NCI-H510A treated with DMSO at 0.1 percent for 48 hours (cell line): Measurements from ENCODE around the gene ACSF2.
"Not testable (repeated sequence)": the region's sequence is repeated elsewhere in the genome, so short reads cannot be mapped to it uniquely, and the experiment has no call there.

Experiments
- DNase-seq: peaks from one replicate; lab custom pipeline; 2025; lab: John Stamatoyannopoulos, UW

ACSF2 gene

GRCh38 chr17:50425682-50426471 lies at the start of gene ACSF2:
ACSF2 (plus strand) TSS chr17:50426218; CDS start chr17:50426262, 44 bp downstream.
- DNase-seq: peak; percentile 62

GRCh38 chr17:50379351-50380132 lies 46.5 kb upstream of the ACSF2 start:
- DNase-seq: no peak

DNA sequence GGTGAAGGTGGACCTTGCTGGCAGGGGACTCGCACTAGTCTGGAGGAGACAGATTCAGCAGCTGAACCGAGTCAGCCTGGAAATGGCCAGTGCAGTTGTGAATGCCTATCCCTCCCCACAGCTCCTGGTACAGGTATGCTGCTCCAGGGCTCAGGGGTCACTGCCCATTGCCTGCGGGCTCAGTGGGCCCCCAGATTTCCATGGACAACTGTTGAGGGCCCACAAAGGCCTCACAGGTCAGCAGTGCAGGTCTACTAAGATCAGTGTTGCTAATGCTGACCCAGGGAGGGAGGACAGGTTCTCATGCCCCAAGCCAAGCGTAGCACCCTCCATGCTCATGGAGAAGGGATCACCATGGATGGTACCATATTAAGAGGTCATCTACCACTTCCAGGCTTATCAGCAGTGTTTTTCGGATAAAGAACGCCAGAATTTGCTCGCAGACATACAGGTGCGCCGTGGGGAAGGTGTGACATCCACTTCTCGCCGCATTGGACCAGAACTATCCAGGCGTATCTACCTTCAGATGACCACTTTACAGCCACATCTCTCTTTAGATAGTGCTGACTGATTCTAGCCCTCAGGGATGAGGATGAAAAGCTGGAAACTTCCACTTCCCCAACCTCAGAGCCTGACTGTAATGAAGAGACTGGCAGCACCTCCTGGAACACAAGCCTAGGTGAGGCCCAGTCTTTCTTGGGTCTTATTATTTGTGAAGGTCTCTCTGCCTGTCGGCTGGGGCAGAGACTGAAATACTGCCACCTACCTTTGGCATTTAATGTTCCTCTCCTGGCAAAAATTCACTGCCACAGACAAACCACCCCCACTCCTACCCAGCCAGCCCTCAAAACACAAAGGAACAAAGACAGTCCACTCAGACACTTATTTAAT lies 45.4 kb upstream of the ACSF2 start:
- no peak for DNase-seq

- DNase-seq: no peak
Observed at GRCh38 chr17:50381260-50381815, 44.7 kb upstream of the ACSF2 start.

DNA sequence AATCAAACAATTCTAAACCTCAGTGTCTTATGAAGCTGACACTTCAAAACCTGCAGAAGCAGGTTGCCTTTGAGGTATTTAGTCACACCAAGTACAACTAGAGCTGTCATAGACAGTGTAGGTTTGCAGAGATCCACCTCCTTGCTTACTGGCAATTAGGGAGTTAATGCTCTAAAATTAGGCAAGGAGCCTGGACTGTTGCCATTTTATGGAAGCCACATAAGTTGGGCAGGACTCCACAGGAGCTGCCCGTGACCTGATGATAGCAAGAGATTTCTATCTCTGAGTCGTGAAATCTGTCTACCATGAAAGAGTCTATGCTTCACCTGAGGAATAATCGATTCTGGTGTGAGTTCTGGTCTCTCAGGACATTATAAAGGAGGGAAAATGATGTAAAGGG lies 44.1 kb upstream of the ACSF2 start:
- no peak for DNase-seq

DNA sequence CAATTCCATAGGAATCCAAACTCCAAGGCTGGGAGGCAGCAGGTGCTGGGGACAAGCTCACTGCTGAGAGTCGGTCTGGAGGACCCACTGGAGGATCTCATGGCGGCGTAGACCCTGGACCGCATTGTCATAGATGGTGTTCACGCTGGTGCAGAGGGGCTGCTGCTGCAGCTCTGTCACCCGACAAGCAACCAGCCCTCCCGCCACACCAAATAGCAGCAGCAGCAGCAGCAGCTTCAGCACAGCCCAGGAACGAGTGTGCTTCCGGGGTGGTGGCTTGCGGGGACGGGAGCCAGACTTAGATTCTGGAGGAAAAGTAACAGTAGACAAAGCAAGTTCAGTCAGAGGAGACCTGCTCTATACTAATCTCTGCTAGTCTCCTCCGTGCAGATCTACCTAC lies 43.1 kb upstream of the ACSF2 start:
- no peak for DNase-seq

DNA sequence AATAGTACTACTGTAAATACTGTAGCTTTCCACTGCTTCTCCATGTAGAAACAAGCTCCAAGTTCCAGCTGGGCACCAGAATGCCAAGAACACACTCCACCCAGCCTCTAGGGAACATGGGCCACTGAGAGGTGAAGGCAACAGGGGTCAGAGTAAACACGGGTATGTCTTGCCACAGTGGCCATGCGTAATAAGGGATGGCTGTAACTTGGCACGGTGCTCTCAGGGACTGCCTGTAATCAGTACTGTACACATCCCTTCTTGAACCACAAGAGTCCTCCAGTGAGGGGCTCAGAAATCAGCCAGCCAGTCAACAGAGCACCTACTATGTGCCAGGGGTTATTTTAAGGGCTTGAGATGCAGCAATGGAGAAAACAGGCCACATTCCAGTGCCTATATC lies 39.5 kb upstream of the ACSF2 start:
- DNase-seq: no peak

DNA sequence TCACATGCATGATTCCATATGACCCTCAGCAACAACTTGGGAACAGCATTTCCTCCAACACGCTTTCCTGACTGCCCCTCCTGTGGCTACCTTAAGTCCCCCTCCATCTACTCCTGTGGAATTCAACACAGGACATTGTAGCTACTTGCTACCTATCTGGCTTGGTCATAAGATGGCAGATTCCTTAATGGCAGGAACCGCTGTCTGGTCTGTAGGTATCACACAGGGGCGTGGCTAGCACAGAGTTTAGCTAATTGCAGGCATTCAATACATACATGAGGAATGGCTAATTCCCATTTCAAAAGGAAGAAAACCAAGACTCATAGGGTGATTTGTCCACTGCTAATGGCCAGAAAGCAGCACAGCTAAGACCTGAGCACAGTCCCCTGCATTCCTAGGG lies 37.3 kb upstream of the ACSF2 start:
- no peak for DNase-seq

GRCh38 chr17:50389534-50389933 lies 36.5 kb upstream of the ACSF2 start:
- no peak for DNase-seq

DNA sequence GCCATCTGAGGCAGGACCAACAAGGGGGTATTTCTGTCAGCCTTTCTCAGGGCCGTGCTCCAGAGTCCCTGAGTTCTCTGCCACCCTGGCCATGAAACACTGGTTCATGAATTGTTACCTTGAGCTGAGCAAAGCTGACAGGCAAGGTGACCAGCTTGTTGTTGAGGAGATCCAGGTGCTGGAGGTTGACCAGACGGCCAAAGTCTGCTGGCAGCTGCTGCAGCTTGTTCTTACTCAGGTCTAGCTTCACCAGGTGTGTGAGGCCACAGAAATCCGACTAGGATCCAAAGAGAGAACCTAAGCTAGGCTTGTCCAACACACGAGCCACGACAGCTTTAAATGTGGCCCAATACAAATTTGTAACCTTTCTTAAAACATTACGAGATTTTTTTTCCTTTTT lies 33.4 kb upstream of the ACSF2 start:
- DNase-seq: no peak

GRCh38 chr17:50393700-50394099 lies 32.3 kb upstream of the ACSF2 start:
- no peak for DNase-seq

- DNase-seq: no peak
Observed at GRCh38 chr17:50394711-50395110, 31.3 kb upstream of the ACSF2 start.

DNA sequence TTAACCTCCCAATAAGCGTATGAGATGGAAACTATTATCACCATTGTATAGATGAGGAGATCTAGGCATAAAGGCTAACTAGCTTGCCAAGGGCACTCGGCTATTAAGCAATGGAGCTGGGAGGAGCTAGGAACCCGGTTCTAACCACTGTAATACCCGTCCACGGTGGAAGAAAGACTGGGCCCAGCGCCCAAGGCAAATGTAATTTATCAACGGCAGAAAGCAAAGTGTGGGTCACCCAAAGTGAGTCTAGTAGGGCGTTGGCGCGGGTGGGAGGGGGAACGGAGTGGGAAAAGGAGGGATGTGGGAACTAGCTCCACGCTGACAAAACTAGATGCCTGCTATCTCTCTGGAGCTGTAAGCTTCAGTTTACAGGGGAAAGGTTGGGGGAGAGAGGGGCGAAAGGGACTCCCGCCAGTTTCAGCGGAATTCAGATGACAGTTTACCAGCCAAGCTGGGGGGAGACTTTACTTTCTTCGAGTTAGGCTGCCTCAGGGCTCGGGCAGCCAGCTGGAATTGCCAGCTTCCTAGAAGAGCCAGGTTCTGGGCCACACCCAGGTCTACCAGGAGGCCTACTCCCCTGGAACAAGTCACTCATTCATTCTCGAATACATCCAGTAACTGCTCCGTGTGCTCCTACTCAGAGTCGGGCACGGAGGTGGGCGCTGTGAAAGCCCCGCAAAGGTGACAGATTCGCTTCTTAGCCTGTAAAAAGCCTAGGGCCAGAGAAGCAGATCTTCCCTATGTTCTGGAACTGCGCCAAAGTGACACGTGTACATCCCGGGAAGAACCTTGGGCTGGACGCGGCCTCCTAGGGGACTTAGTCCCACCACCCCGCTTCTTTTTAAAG lies 29.5 kb upstream of the ACSF2 start:
- DNase-seq: peak; percentile 69

- peak; percentile 81 for DNase-seq
Observed at GRCh38 chr17:50397111-50397918, 28.7 kb upstream of the ACSF2 start, which contains the start of gene LRRC59. LRRC59 (minus strand) TSS chr17:50397523; CDS start chr17:50397317, 206 bp downstream.

DNA sequence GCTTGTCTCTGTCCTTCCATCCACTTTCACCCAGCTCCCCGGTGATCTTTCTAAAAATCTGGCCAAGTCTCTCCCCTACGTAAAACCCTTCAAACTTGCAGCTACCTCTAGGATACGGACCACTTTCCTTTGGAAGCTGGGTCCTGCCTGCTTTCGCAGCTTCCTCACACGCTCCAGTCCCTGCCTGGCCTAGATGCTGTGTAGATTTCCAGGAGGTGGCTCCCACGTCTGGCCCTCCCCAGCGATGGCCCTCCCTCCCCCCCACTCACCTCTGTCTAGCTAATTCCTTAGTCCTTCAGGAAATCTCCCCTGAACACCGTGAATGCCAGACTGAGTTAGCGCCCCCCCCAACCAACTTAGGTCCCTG lies 28.1 kb upstream of the ACSF2 start:
- DNase-seq: no peak

- DNase-seq: not testable (repeated sequence)
Observed at GRCh38 chr17:50398672-50399071, 27.3 kb upstream of the ACSF2 start.

DNA sequence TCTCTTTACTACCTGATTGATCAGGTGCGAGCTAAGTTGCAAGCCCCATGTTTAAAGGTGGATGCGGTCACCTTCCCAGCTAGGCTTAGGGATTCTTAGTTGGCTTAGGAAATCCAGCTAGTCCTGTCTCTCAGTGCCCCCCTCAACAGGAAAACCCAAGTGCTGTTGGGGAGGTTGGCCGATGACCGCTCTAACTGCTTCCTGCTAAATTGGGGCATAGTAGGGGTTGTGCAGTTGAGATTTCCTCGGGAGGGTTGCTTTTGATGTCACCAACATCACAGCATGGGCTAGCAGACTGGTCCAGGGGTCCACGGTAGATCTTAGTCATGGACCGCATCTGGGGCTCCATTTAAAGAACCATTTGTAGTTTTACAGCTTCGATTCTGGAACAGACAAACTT lies 26.4 kb upstream of the ACSF2 start:
- DNase-seq: not testable (repeated sequence)

DNA sequence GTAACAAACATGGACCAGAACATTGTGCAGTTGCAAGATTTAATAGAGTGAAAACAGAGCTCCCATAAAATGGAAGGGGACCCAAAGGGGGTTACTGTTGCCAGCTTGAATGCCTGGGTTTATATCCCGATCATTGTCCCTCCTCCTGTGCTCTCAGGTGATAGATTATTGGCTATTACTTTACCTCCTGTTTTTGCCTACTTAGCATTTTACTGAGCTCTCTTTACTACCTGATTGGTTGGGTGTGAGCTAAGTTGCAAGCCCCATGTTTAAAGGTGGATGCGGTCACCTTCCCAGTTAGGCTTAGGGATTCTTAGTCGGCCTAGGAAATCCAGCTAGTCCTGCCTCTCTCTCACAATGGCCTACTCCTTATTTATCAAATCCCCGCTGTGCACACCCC lies 20.7 kb upstream of the ACSF2 start:
- not testable (repeated sequence) for DNase-seq

GRCh38 chr17:50406578-50406977 lies 19.4 kb upstream of the ACSF2 start:
- DNase-seq: no peak

DNA sequence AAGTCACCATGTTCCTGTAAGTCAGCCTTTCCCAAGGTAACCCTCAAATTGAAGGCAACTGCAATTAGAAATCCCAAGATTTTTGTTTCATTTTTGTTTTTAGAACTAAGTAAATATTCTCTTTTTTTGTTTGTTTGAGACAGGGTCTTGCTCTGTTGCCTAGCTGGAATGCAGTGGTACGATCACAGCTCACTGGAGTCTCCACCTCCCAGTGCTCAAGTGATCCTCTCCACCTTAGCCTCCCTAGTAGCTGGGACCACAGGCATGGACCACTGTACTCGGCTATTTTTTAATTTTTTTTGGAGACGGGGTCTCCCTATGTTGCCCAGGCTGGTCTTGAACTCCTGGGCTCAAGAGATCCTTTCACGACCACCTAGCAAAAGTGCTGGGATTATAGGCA lies 18.1 kb upstream of the ACSF2 start:
- DNase-seq: no peak
